Activated CD8-positive, alpha-beta memory T cell treated with anti-CD3 and anti-CD28 coated beads, Interleukin-2, amount 10 ng/mL, durations not matched to agents 7 days and 5 days (primary cell): ENCODE results near the gene FAM237B. TPM values are rescaled to one million over a fixed set of nuclear protein-coding genes. Genes with fewer than 3 reads are reported as not detected.

Source experiments
- ATAC-seq: fragments of 150-1000 bp; cut with Tn5 transposase; one replicate; pipeline ENCODE4 v1.10.0; 2021; ENCODE audit warnings: moderate library complexity
- CTCF ChIA-PET: fragments of 350-600 bp; sonication (Branson Sonifier 250); formaldehyde crosslinking; loops from one replicate; lab custom pipeline; 2021; ENCODE audit warnings: antibody characterized with exemption; lab: Charles Lee
- DNase-seq: peaks from one replicate; pipeline ENCODE4 v3.0.0-alpha.2; 2020
- H3K27ac Mint-ChIP-seq: one replicate; pipeline ENCODE4 v1.8.0; 2021; ENCODE audit warnings: mild to moderate bottlenecking, mixed read lengths
- H3K27me3 Mint-ChIP-seq: one replicate; pipeline ENCODE4 v1.8.0; 2021; ENCODE audit warnings: mixed read lengths
- H3K36me3 Mint-ChIP-seq: one replicate; pipeline ENCODE4 v1.8.0; 2021; ENCODE audit warnings: mild to moderate bottlenecking, mixed read lengths
- H3K4me1 Mint-ChIP-seq: one replicate; pipeline ENCODE4 v1.8.0; 2021; ENCODE audit warnings: mixed read lengths
- H3K4me3 Mint-ChIP-seq: one replicate; pipeline ENCODE4 v1.8.0; 2021; ENCODE audit warnings: mild to moderate bottlenecking, moderate library complexity, mixed read lengths
- H3K9me3 Mint-ChIP-seq: one replicate; pipeline ENCODE4 v1.8.0; 2022; ENCODE audit warnings: low read depth, mixed read lengths
- total RNA-seq, 2 experiments: library from RNA; stranded (reverse); gene quantifications; one replicate each; pipeline ENCODE4 v1.2.3, GENCODE V29; 2021

Gene FAM237B
- total RNA-seq, 2 experiments from 2014 or later = not detected

GRCh38 chr7:90322837-90323236 is 1.7 kb upstream of the FAM237B start:
- H3K27ac Mint-ChIP-seq = no peak overlapping the region
- no peak overlapping the region for H3K4me3 Mint-ChIP-seq
- peaks cover 7% of the 10 kb centered on the region for H3K4me1 Mint-ChIP-seq
- DNase-seq (no peak), ATAC-seq (no peak)
- peaks cover 47% of the 10 kb centered on the region for H3K27me3 Mint-ChIP-seq
- CTCF ChIA-PET = no interaction called here
- no peaks in the 10 kb centered on the region for H3K36me3 Mint-ChIP-seq
- no peaks in the 10 kb centered on the region for H3K9me3 Mint-ChIP-seq

- H3K4me3 Mint-ChIP-seq = no peak overlapping the region
- no peak for DNase-seq
- H3K27me3 Mint-ChIP-seq = peaks cover 58% of the 10 kb centered on the region
- H3K27ac Mint-ChIP-seq = no peak overlapping the region
- H3K4me1 Mint-ChIP-seq = peaks cover 7% of the 10 kb centered on the region
- no peak for ATAC-seq
- H3K9me3 Mint-ChIP-seq = no peaks in the 10 kb centered on the region
- no peaks in the 10 kb centered on the region for H3K36me3 Mint-ChIP-seq
- CTCF ChIA-PET = no interaction called here
Measured at GRCh38 chr7:90320418-90320800, 695 bp downstream of the FAM237B start.

GRCh38 chr7:90320014-90320413 is 1.1 kb downstream of the FAM237B start:
- no peak overlapping the region for H3K4me3 Mint-ChIP-seq
- CTCF ChIA-PET = no interaction called here
- no peak for DNase-seq
- peaks cover 61% of the 10 kb centered on the region for H3K27me3 Mint-ChIP-seq
- no peak overlapping the region for H3K27ac Mint-ChIP-seq
- H3K36me3 Mint-ChIP-seq = no peaks in the 10 kb centered on the region
- H3K4me1 Mint-ChIP-seq = peaks cover 7% of the 10 kb centered on the region
- ATAC-seq = no peak
- H3K9me3 Mint-ChIP-seq = no peaks in the 10 kb centered on the region

GRCh38 chr7:90313907-90314306 is 7.2 kb downstream of the FAM237B start:
- no peaks in the 10 kb centered on the region for H3K4me1 Mint-ChIP-seq
- peaks cover 27% of the 10 kb centered on the region for H3K27me3 Mint-ChIP-seq
- ATAC-seq (no peak), DNase-seq (no peak)
- CTCF ChIA-PET = interaction anchor here (0.8 kb wide), 1 partner anchor 112 kb away, joined by 3 read pairs; no protein-coding TSS in a partner anchor
- no peaks in the 10 kb centered on the region for H3K9me3 Mint-ChIP-seq
- H3K27ac Mint-ChIP-seq = no peak overlapping the region
- H3K4me3 Mint-ChIP-seq = no peak overlapping the region
- no peaks in the 10 kb centered on the region for H3K36me3 Mint-ChIP-seq

- CTCF ChIA-PET = interaction anchor here (1.0 to 1.7 kb wide), 4 partner anchors 9 to 115 kb away, joined by 3 to 13 read pairs (median 4); partner anchors contain the start of gene STEAP2
- Mint-ChIP-seq H3K4me3 (no peak overlapping the region), H3K4me1 (no peaks in the 10 kb centered on the region)
Measured at GRCh38 chr7:90312745-90313144, 8.4 kb downstream of the FAM237B start.

GRCh38 chr7:90311175-90311574 is 9.9 kb downstream of the FAM237B start:
- H3K27me3 Mint-ChIP-seq = peaks cover 11% of the 10 kb centered on the region
- H3K36me3 Mint-ChIP-seq = no peaks in the 10 kb centered on the region
- DNase-seq (no peak), ATAC-seq (no peak)
- no peaks in the 10 kb centered on the region for H3K9me3 Mint-ChIP-seq
- H3K4me1 Mint-ChIP-seq = no peaks in the 10 kb centered on the region
- no peak overlapping the region for H3K27ac Mint-ChIP-seq
- CTCF ChIA-PET = no interaction called here
- no peak overlapping the region for H3K4me3 Mint-ChIP-seq

More at GRCh38 chr7:90312745-90313144, 8.4 kb downstream of the FAM237B start:
- H3K27me3 Mint-ChIP-seq = peaks cover 21% of the 10 kb centered on the region
- ATAC-seq (no peak), DNase-seq (no peak)
- no peak overlapping the region for H3K27ac Mint-ChIP-seq
- no peaks in the 10 kb centered on the region for H3K9me3 Mint-ChIP-seq
- H3K36me3 Mint-ChIP-seq = no peaks in the 10 kb centered on the region

- no peaks in the 10 kb centered on the region for H3K36me3 Mint-ChIP-seq
- CTCF ChIA-PET = no interaction called here
- peaks cover 7% of the 10 kb centered on the region for H3K27me3 Mint-ChIP-seq
- H3K9me3 Mint-ChIP-seq = no peaks in the 10 kb centered on the region
- ATAC-seq (no peak), DNase-seq (no peak)
- no peak overlapping the region for H3K27ac Mint-ChIP-seq
- no peaks in the 10 kb centered on the region for H3K4me1 Mint-ChIP-seq
- no peak overlapping the region for H3K4me3 Mint-ChIP-seq
Measured at GRCh38 chr7:90309872-90310271, 11.2 kb downstream of the FAM237B start.

GRCh38 chr7:90303241-90303640 is 17.9 kb downstream of the FAM237B start:
- CTCF ChIA-PET = no interaction called here
- Mint-ChIP-seq H3K4me1 (no peaks in the 10 kb centered on the region), H3K27me3 (peaks cover 2% of the 10 kb centered on the region), H3K4me3 (no peak overlapping the region), H3K36me3 (no peaks in the 10 kb centered on the region), H3K9me3 (no peaks in the 10 kb centered on the region), H3K27ac (no peak overlapping the region)
- no peak for ATAC-seq
- no peak for DNase-seq

- Mint-ChIP-seq H3K27ac (no peak overlapping the region), H3K4me3 (no peak overlapping the region), H3K27me3 (peaks cover 3% of the 10 kb centered on the region), H3K9me3 (no peaks in the 10 kb centered on the region), H3K36me3 (no peaks in the 10 kb centered on the region), H3K4me1 (no peaks in the 10 kb centered on the region)
- ATAC-seq (peak; percentile 57), DNase-seq (no peak)
- CTCF ChIA-PET = interaction anchor here (1.6 kb wide), 1 partner anchor 144 kb away, joined by 8 read pairs; the partner anchor contains the start of gene STEAP1
Measured at GRCh38 chr7:90298145-90299038, 22.7 kb downstream of the FAM237B start.

GRCh38 chr7:90290244-90291113 is 30.6 kb downstream of the FAM237B start:
- H3K36me3 Mint-ChIP-seq = no peaks in the 10 kb centered on the region
- no peak overlapping the region for H3K4me3 Mint-ChIP-seq
- H3K4me1 Mint-ChIP-seq = peaks cover 2% of the 10 kb centered on the region
- CTCF ChIA-PET = interaction anchor here (1.2 kb wide), 1 partner anchor 137 kb away, joined by 3 read pairs; the partner anchor contains the start of gene STEAP1
- H3K27me3 Mint-ChIP-seq = peaks cover 6% of the 10 kb centered on the region
- ATAC-seq (no peak), DNase-seq (no peak)
- H3K9me3 Mint-ChIP-seq = no peaks in the 10 kb centered on the region
- H3K27ac Mint-ChIP-seq = no peak overlapping the region

- DNase-seq (no peak), ATAC-seq (no peak)
- Mint-ChIP-seq H3K36me3 (no peaks in the 10 kb centered on the region), H3K9me3 (no peaks in the 10 kb centered on the region), H3K4me1 (peaks cover 6% of the 10 kb centered on the region), H3K4me3 (no peak overlapping the region), H3K27ac (no peak overlapping the region), H3K27me3 (peaks cover 3% of the 10 kb centered on the region)
- CTCF ChIA-PET = no interaction called here
Measured at GRCh38 chr7:90288154-90288553, 33.0 kb downstream of the FAM237B start.

- CTCF ChIA-PET = interaction anchor here (2.1 kb wide), 1 partner anchor 152 kb away, joined by 7 read pairs; no protein-coding TSS in a partner anchor
- Mint-ChIP-seq H3K36me3 (no peaks in the 10 kb centered on the region), H3K27me3 (peaks cover 10% of the 10 kb centered on the region), H3K9me3 (no peaks in the 10 kb centered on the region), H3K4me1 (no peaks in the 10 kb centered on the region), H3K4me3 (no peak overlapping the region), H3K27ac (no peak overlapping the region)
- ATAC-seq (no peak), DNase-seq (no peak)
Measured at GRCh38 chr7:90276033-90276728, 44.9 kb downstream of the FAM237B start.

- CTCF ChIA-PET = no interaction called here
- ATAC-seq (no peak), DNase-seq (no peak)
- no peaks in the 10 kb centered on the region for H3K4me1 Mint-ChIP-seq
- peaks cover 11% of the 10 kb centered on the region for H3K27me3 Mint-ChIP-seq
- no peaks in the 10 kb centered on the region for H3K9me3 Mint-ChIP-seq
- no peak overlapping the region for H3K27ac Mint-ChIP-seq
- no peaks in the 10 kb centered on the region for H3K36me3 Mint-ChIP-seq
- no peak overlapping the region for H3K4me3 Mint-ChIP-seq
Measured at GRCh38 chr7:90274161-90274560, 46.9 kb downstream of the FAM237B start.
